Superior temporal gyrus (tissue), 1 donor: Measurements from ENCODE around the gene ALK.

Source experiments
- DNase-seq: peaks from one replicate; pipeline ENCODE4 v3.0.0-alpha.2; 2016; ENCODE audit errors: extremely low spot score

The ALK gene

GRCh38 chr2:29325544-29325943, 595.8 kb downstream of the ALK start:
- no peak for DNase-seq

- DNase-seq = no peak
Observed at GRCh38 chr2:29323961-29324360, 597.4 kb downstream of the ALK start.

- DNase-seq = no peak
Observed at GRCh38 chr2:29323301-29323700, 598.1 kb downstream of the ALK start.

- no peak for DNase-seq
Observed at GRCh38 chr2:29322011-29322410, 599.4 kb downstream of the ALK start.

- DNase-seq = no peak
Observed at GRCh38 chr2:29317801-29318485, 603.4 kb downstream of the ALK start.

- DNase-seq = peak; percentile 20
Observed at GRCh38 chr2:29317077-29317517, 604.3 kb downstream of the ALK start.

- DNase-seq = peak; percentile 17
Observed at GRCh38 chr2:29314816-29315571, 606.4 kb downstream of the ALK start.

- DNase-seq = no peak
Observed at GRCh38 chr2:29311458-29311857, 609.9 kb downstream of the ALK start.

- no peak for DNase-seq
Observed at GRCh38 chr2:29310650-29311348, 610.6 kb downstream of the ALK start.

GRCh38 chr2:29309090-29310029, 612.0 kb downstream of the ALK start:
- DNase-seq = peak; percentile 92

GRCh38 chr2:29308366-29308765, 613.0 kb downstream of the ALK start:
- DNase-seq = no peak

- DNase-seq = no peak
Observed at GRCh38 chr2:29307519-29307918, 613.9 kb downstream of the ALK start.

GRCh38 chr2:29305762-29306161, 615.6 kb downstream of the ALK start:
- no peak for DNase-seq

GRCh38 chr2:29304399-29305060, 616.9 kb downstream of the ALK start:
- DNase-seq = no peak

GRCh38 chr2:29296585-29296984, 624.8 kb downstream of the ALK start:
- no peak for DNase-seq

GRCh38 chr2:29295845-29296244, 625.5 kb downstream of the ALK start:
- peak; percentile 36 for DNase-seq

GRCh38 chr2:29293830-29294438, 627.5 kb downstream of the ALK start:
- DNase-seq = no peak

- no peak for DNase-seq
Observed at GRCh38 chr2:29290293-29291047, 630.9 kb downstream of the ALK start.

GRCh38 chr2:29284671-29285070, 636.7 kb downstream of the ALK start:
- no peak for DNase-seq

- DNase-seq = no peak
Observed at GRCh38 chr2:29281916-29282247, 639.5 kb downstream of the ALK start.
